A549 (cell line): Measurements from ENCODE around the gene THEM4. TPM values are rescaled to one million over a fixed set of nuclear protein-coding genes. Genes with fewer than 3 reads are reported as not detected.
A peak's percentile ranks its signal among the peaks of the same experiment; 100 is the strongest.
"Not testable (repeated sequence)": the region's sequence is repeated elsewhere in the genome, so short reads cannot be mapped to it uniquely, and the experiment has no call there.

Experiments used
- ATAC-seq, 2 experiments: fragments of 200-7000 bp in 1 of 2; fragments of >200 bp in 1 of 2; cut with Nextera tagmentation in 1 of 2; cut with Tn5 transposase in 1 of 2; 3 replicates each; pipeline versions ENCODE4 v1.8.0 to v1.9.1; 2018 to 2020; ENCODE audit warnings: mild to moderate bottlenecking in 1 of 2, moderate library complexity in 1 of 2
- CTCF ChIA-PET: fragments of 300-600 bp; sonication (Branson Sonifier 250); formaldehyde crosslinking; extraction: SDS; loops from one replicate; lab custom pipeline; 2021; ENCODE audit warnings: antibody characterized with exemption, inconsistent platforms; lab: Yijun Ruan, JAX
- POLR2A ChIA-PET: fragments of 350-600 bp; formaldehyde crosslinking; extraction: SDS; loops from one replicate; lab custom pipeline; 2021; ENCODE audit warnings: antibody characterized with exemption, inconsistent platforms; lab: Yijun Ruan, JAX
- DNase-seq, 2 experiments: peaks; one replicate each; pipeline versions ENCODE4 v3.0.0 to v3.0.0-alpha.2; 2011 to 2016; ENCODE audit warnings: low read depth in 1 of 2, low spot score in 1 of 2
- FAIRE-seq: peaks from 2 replicates; lab custom pipeline; 2011; peaks lifted over from hg19 to GRCh38; lab: Jason Lieb, UNC
- H3K27ac ChIP-seq, 2 experiments: fragments of >200 bp; sonication (Bioruptor Twin); formaldehyde crosslinking; 3 replicates each; pipeline ENCODE4 v1.5.1; 2016 to 2017
- H3K4me1 ChIP-seq: fragments of >200 bp; sonication (Bioruptor Twin); formaldehyde crosslinking; 3 replicates; pipeline ENCODE4 v1.6.1; 2016
- H3K4me2 ChIP-seq: fragments of >200 bp; sonication (Bioruptor Twin); formaldehyde crosslinking; 3 replicates; pipeline ENCODE4 v1.6.1; 2016
- H3K4me3 ChIP-seq: fragments of >200 bp; sonication (Bioruptor Twin); formaldehyde crosslinking; 3 replicates; pipeline ENCODE4 v1.5.1; 2016
- H3K9me3 ChIP-seq: fragments of >200 bp; sonication (Bioruptor Twin); formaldehyde crosslinking; 3 replicates; pipeline ENCODE4 v1.6.1; 2016
- ATOH8 ChIP-seq: fragments of 250-450 bp; sonication (Bioruptor Pico); IDR thresholded peaks from 2 replicates; pipeline ENCODE4 v1.5.0; 2020; ENCODE audit warnings: low read depth, mild to moderate bottlenecking, moderate library complexity
- CHD2 ChIP-seq: fragments of 150-350 bp; IDR thresholded peaks from 2 replicates; pipeline ENCODE4 v1.6.1; 2014; ENCODE audit warnings: low read length; ENCODE audit not compliant: partially characterized antibody
- E2F6 ChIP-seq: IDR thresholded peaks from 2 replicates; pipeline ENCODE4 v1.6.1; 2012; ENCODE audit warnings: low read depth, borderline replicate concordance
- EHF ChIP-seq: fragments of 250-450 bp; sonication (Bioruptor Pico); IDR thresholded peaks from 2 replicates; pipeline ENCODE4 v1.5.0; 2020; ENCODE audit warnings: mild to moderate bottlenecking
- ELK1 ChIP-seq: fragments of 150-350 bp; IDR thresholded peaks from 2 replicates; pipeline ENCODE4 v1.6.1; 2014; ENCODE audit warnings: low read depth, mild to moderate bottlenecking, low read length
- ESRRA ChIP-seq: fragments of 150-350 bp; IDR thresholded peaks from 2 replicates; pipeline ENCODE4 v1.6.1; 2014; ENCODE audit warnings: mild to moderate bottlenecking, low read length, borderline replicate concordance
- FOSL2 ChIP-seq, 2 experiments: fragments of 450-650 bp in 1 of 2; fragments of >200 bp in 1 of 2; sonication (Bioruptor Twin) in 1 of 2; formaldehyde crosslinking; IDR thresholded peaks; 2 replicates each; pipeline versions ENCODE4 v1.5.0 to v1.6.1; 2016 to 2020; ENCODE audit warnings: mild to moderate bottlenecking in 1 of 2, moderate library complexity in 1 of 2
- GATA3 ChIP-seq: IDR thresholded peaks from 2 replicates; pipeline ENCODE4 v1.6.1; 2012; ENCODE audit warnings: borderline replicate concordance
- HES2 ChIP-seq: fragments of >200 bp; sonication (Bioruptor Twin); formaldehyde crosslinking; IDR thresholded peaks from 2 replicates; pipeline ENCODE4 v1.6.1; 2016
- HEYL ChIP-seq: fragments of 250-450 bp; sonication (Bioruptor Pico); IDR thresholded peaks from 2 replicates; pipeline ENCODE4 v1.8.0; 2021; ENCODE audit warnings: mild to moderate bottlenecking, moderate library complexity
- HOXB5 ChIP-seq: fragments of 250-450 bp; sonication (Bioruptor Pico); IDR thresholded peaks from 2 replicates; pipeline ENCODE4 v1.5.0; 2020; ENCODE audit warnings: mild to moderate bottlenecking, moderate library complexity
- KDM1A ChIP-seq: fragments of 200-600 bp; sonication (generic); IDR thresholded peaks from 2 replicates; pipeline ENCODE4 v1.6.1; 2016; ENCODE audit warnings: low read depth, mild to moderate bottlenecking
- MAFK ChIP-seq: fragments of 450-650 bp; IDR thresholded peaks from 2 replicates; pipeline ENCODE4 v1.6.1; 2014; ENCODE audit not compliant: partially characterized antibody
- MAZ ChIP-seq: fragments of 150-350 bp; IDR thresholded peaks from 2 replicates; pipeline ENCODE4 v1.6.1; 2014; ENCODE audit warnings: antibody characterized with exemption, low read depth, low read length, borderline replicate concordance
- NR3C1 ChIP-seq: fragments of >200 bp; sonication (Bioruptor Twin); formaldehyde crosslinking; IDR thresholded peaks from 3 replicates; pipeline ENCODE4 v1.6.1; 2017
- PHF8 ChIP-seq: fragments of 200-600 bp; sonication (generic); IDR thresholded peaks from 2 replicates; pipeline ENCODE4 v1.6.1; 2016; ENCODE audit warnings: low read depth, mild to moderate bottlenecking, antibody characterized with exemption, moderate library complexity, borderline replicate concordance
- POLR2A ChIP-seq: IDR thresholded peaks from 2 replicates; pipeline ENCODE4 v1.6.1; 2012; ENCODE audit warnings: mild to moderate bottlenecking, low read length
- POLR2AphosphoS2 ChIP-seq: conservative IDR thresholded peaks from 2 replicates; pipeline ENCODE4 v1.6.1; 2012; ENCODE audit warnings: low read length, improper control_type of control experiment, inconsistent platforms
- RAD21 ChIP-seq, 2 experiments: fragments of >200 bp in 1 of 2; sonication (Bioruptor Twin) in 1 of 2; formaldehyde crosslinking in 1 of 2; IDR thresholded peaks in 1 of 2; conservative IDR thresholded peaks in 1 of 2; 2 replicates in 1 of 2; 3 replicates in 1 of 2; pipeline ENCODE4 v1.6.1; 2012 to 2018; ENCODE audit warnings: inconsistent platforms in 1 of 2
- RCOR1 ChIP-seq: fragments of 150-350 bp; IDR thresholded peaks from 2 replicates; pipeline ENCODE4 v1.6.1; 2014; ENCODE audit warnings: antibody characterized with exemption, low read length, low read depth
- USF2 ChIP-seq: fragments of 450-650 bp; IDR thresholded peaks from 2 replicates; pipeline ENCODE4 v1.6.1; 2014; ENCODE audit warnings: antibody characterized with exemption
- ZC3H11A ChIP-seq: fragments of 450-650 bp; IDR thresholded peaks from 2 replicates; pipeline ENCODE4 v1.6.1; 2014; ENCODE audit warnings: antibody characterized with exemption, mild to moderate bottlenecking
- ZNF302 ChIP-seq: fragments of 250-450 bp; sonication (Bioruptor Pico); IDR thresholded peaks from 2 replicates; pipeline ENCODE4 v1.9.0; 2021; ENCODE audit warnings: inconsistent platforms, mild to moderate bottlenecking, moderate library complexity
- WGBS: methylation state at CpG from one replicate; pipeline ENCODE4 v1.1.6; 2017; ENCODE audit errors: missing lambda C conversion rate; 5-methylcytosine and 5-hydroxymethylcytosine counted together
- polyA plus RNA-seq, 4 experiments: library from polyadenylated mRNA; depleted of rRNA in 3 of 4; stranded (reverse); fragments of >200 nt; fragmentation: RNase III in 1 of 4; extraction: RNeasy Plus Mini Kit Qiagen cat#74134 plus additional on column Dnase treatment in 1 of 4; gene quantifications; 2 replicates in 3 of 4; 3 replicates in 1 of 4; pipeline ENCODE4 v1.2.3, GENCODE V29; 2011 to 2017

The THEM4 gene
- polyA plus RNA-seq, 2 of the 4 experiments (the other 2 are of a cell fraction), result 16.6 to 32.3 TPM

- no peak overlapping the region for H3K27ac ChIP-seq
- H3K4me1 ChIP-seq, result peaks cover 11% of the 10 kb centered on the region
- H3K9me3 ChIP-seq, result peaks cover 33% of the 10 kb centered on the region
- CTCF ChIA-PET, result interaction anchor here (0.7 to 1.4 kb wide), 3 partner anchors 14 to 66 kb away, joined by 3 to 4 read pairs (median 3); no protein-coding TSS in a partner anchor
- no peak overlapping the region for H3K4me2 ChIP-seq
- ATAC-seq (no peak), FAIRE-seq (no peak), DNase-seq (no peak)
- TF ChIP-seq KDM1A (no peak), GATA3 (no peak), HEYL (CRISPR knock-in tag) (no peak), MAFK (no peak), USF2 (no peak), CHD2 (no peak), ELK1 (no peak), ZNF302 (CRISPR knock-in tag) (no peak), PHF8 (no peak), MAZ (no peak), ESRRA (no peak), E2F6 (no peak), POLR2A (no peak)
- WGBS, result 72% methylated on average over 2 of the region's 2 CpGs
- no peak overlapping the region for H3K4me3 ChIP-seq
- POLR2A ChIA-PET, result no interaction called here
Measured at GRCh38 chr1:151902858-151903257, 6.5 kb downstream of the THEM4 start.

- CTCF ChIA-PET, result interaction anchor here (1.3 kb wide), 1 partner anchor 12 kb away, joined by 5 read pairs; no protein-coding TSS in a partner anchor
- DNase-seq, H3K27ac ChIP-seq, H3K4me3 ChIP-seq, H3K4me2 ChIP-seq, ATAC-seq, FAIRE-seq, POLR2A ChIA-PET: not testable (repeated sequence)
- Histone ChIP-seq H3K4me1 (peaks cover 11% of the 10 kb centered on the region), H3K9me3 (peaks cover 21% of the 10 kb centered on the region)
- 88% methylated on average over 3 of the region's 3 CpGs for WGBS
Measured at GRCh38 chr1:151900804-151901203, 8.5 kb downstream of the THEM4 start.

- FAIRE-seq (no peak), ATAC-seq (no peak), DNase-seq (no peak)
- Histone ChIP-seq H3K4me1 (peaks cover 11% of the 10 kb centered on the region), H3K9me3 (peaks cover 21% of the 10 kb centered on the region), H3K27ac (peak overlapping the region in 1 of 2 experiments; percentile 38; a peak in 2 of 6 replicates), H3K4me2 (0 out of 3 replicates have a peak overlapping the region, but pooled peaks have one; percentile 29), H3K4me3 (no peak overlapping the region)
- 100% methylated on average over 2 of the region's 2 CpGs for whole genome bisulfite sequencing
- ChIA-PET CTCF (interaction anchor here (1.1 to 4.2 kb wide), 4 partner anchors 10 to 98 kb away, joined by 3 to 26 read pairs (median 16); partner anchors contain the start of gene THEM4), POLR2A (interaction anchor here (2.6 kb wide), 1 partner anchor 11 kb away, joined by 7 read pairs; the partner anchor contains the start of gene THEM4)
- TF ChIP-seq ESRRA, result no peak
- no peak for TF ChIP-seq RCOR1
- no peak for TF ChIP-seq ZNF302 (CRISPR knock-in tag)
- TF ChIP-seq FOSL2 (IDR thresholded peaks at IDR 0.05), result no peak
- TF ChIP-seq FOSL2 (CRISPR knock-in tag; IDR thresholded peaks at IDR 0.05), result no peak
- no peak for TF ChIP-seq HEYL (CRISPR knock-in tag)
- TF ChIP-seq NR3C1, result no peak
- TF ChIP-seq HOXB5 (CRISPR knock-in tag), result no peak
- no peak for TF ChIP-seq HES2
- no peak for TF ChIP-seq POLR2AphosphoS2
- no peak for TF ChIP-seq ZC3H11A
- TF ChIP-seq EHF (CRISPR knock-in tag), result no peak
- TF ChIP-seq ATOH8 (CRISPR knock-in tag), result no peak
- TF ChIP-seq KDM1A, result no peak
- TF ChIP-seq RAD21 (conservative IDR thresholded peaks at IDR 0.05 in 1 of 2, IDR thresholded peaks at IDR 0.05 in 1 of 2), result no peak
Measured at GRCh38 chr1:151898519-151898991, 10.8 kb downstream of the THEM4 start.
